Erythroblast (primary cell): ENCODE data around the gene ARHGAP28.

ENCODE experiments used
- GATA1 ChIP-seq: IDR thresholded peaks from 2 replicates; pipeline ENCODE4 v1.6.1; 2011; ENCODE audit warnings: low read depth, mild to moderate bottlenecking, control low read depth, low read length, moderate library complexity
- POLR2A ChIP-seq: IDR thresholded peaks from 2 replicates; pipeline ENCODE4 v1.6.1; 2011; ENCODE audit warnings: mild to moderate bottlenecking, low read length

DNA sequence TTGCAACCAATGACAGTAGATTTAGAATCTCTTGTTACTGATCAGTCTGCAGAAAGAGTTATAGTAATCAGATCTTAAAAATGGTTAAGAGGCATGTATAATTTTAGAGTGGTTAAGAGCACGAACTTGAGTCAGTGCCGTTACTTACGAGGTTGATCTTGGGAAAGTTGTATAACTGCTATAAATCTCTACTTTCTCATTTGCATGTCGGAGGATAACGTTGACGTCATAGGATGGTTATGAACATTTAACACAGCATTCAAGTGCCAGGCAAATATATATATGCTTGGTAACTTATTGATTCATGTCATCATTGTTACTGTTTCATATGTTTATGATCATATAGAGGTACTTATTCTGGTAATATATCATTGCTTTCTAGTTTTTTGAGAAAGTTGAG is 146.2 kb downstream of the ARHGAP28 start:
- TF ChIP-seq POLR2A (no peak), GATA1 (no peak)
